Peyer's patch (tissue), 4 donors: ENCODE measurements around the gene MORN3. TPM values are rescaled to one million over a fixed set of nuclear protein-coding genes. Genes with fewer than 3 reads are reported as not detected.
"Not testable (repeated sequence)": the region's sequence is repeated elsewhere in the genome, so short reads cannot be mapped to it uniquely, and the experiment has no call there.

Experiments
- DNase-seq, 3 donors: peaks; one replicate each; pipeline ENCODE4 v3.0.0-alpha.2; 2017 to 2019
- H3K27ac ChIP-seq, 4 donors: fragments of 200-600 bp; sonication (generic); one replicate each; pipeline ENCODE4 v1.5.1; 2016 to 2019
- H3K27me3 ChIP-seq, 2 donors: fragments of 200-600 bp; sonication (generic); one replicate each; pipeline ENCODE4 v1.5.1; 2019
- H3K36me3 ChIP-seq, 3 donors: fragments of 200-600 bp; sonication (generic); one replicate each; pipeline ENCODE4 v1.5.1; 2016 to 2019
- H3K4me1 ChIP-seq, 4 donors: fragments of 200-600 bp; sonication (generic); one replicate each; pipeline ENCODE4 v1.5.1; 2016 to 2019
- H3K4me3 ChIP-seq, 4 donors: fragments of 200-600 bp; sonication (generic); 1 replicate in 3 of 4; 2 replicates in 1 of 4; pipeline ENCODE4 v1.5.1; 2016 to 2019; ENCODE audit warnings: mild to moderate bottlenecking in 1 of 4
- H3K9me3 ChIP-seq, 4 donors: fragments of 200-600 bp; sonication (generic); one replicate each; pipeline ENCODE4 v1.5.1; 2016 to 2019; ENCODE audit warnings: mild to moderate bottlenecking in 1 of 4
- CTCF ChIP-seq, 6 experiments: fragments of 450-650 bp in 4 of 6; fragments of 200-600 bp in 2 of 6; sonication (generic) in 1 of 6; IDR thresholded peaks; one replicate each; pipeline ENCODE4 v1.5.1; 2017 to 2019; ENCODE audit warnings: antibody characterized with exemption in 6 of 6, mild to moderate bottlenecking in 3 of 6, moderate library complexity in 1 of 6
- POLR2A ChIP-seq, 2 donors: fragments of 450-650 bp; IDR thresholded peaks; one replicate each; pipeline ENCODE4 v1.5.1; 2017; ENCODE audit warnings: antibody characterized with exemption in 2 of 2, mild to moderate bottlenecking in 2 of 2, moderate library complexity in 2 of 2
- total RNA-seq, 4 donors: library from RNA; depleted of rRNA; stranded (reverse); fragments of >200 nt; gene quantifications; one replicate each; pipeline ENCODE4 v1.1.0, GENCODE V29; 2016

Gene MORN3
- not detected for total RNA-seq

GRCh38 chr12:121669521-121669900, at the start of gene MORN3:
TSS of gene MORN3 (minus strand) at chr12:121669654. CDS start at chr12:121669483, 171 bp downstream.
- Histone ChIP-seq H3K4me3 (no peak within 1 kb of the TSS), H3K27ac (no peak within 1 kb of the TSS), H3K27me3 (no peaks in the 10 kb centered on the region), H3K4me1 (peaks cover 0 to 13% (median 0%) of the 10 kb centered on the region in 4 donors), H3K36me3 (no peaks in the 10 kb centered on the region), H3K9me3 (no peaks in the 10 kb centered on the region)
- TF ChIP-seq CTCF (IDR thresholded peaks at IDR 0.05) (no peak), POLR2A (IDR thresholded peaks at IDR 0.05) (no peak)
- no peak for DNase-seq

- Histone ChIP-seq H3K27me3 (no peaks in the 10 kb centered on the region), H3K36me3 (no peaks in the 10 kb centered on the region), H3K9me3 (no peaks in the 10 kb centered on the region), H3K27ac (no peak overlapping the region), H3K4me1 (peaks cover 0 to 4% (median 0%) of the 10 kb centered on the region in 4 donors), H3K4me3 (no peak overlapping the region)
- no peak for TF ChIP-seq CTCF (IDR thresholded peaks at IDR 0.05)
- no peak for TF ChIP-seq POLR2A (IDR thresholded peaks at IDR 0.05)
- DNase-seq: no peak
These were observed 49.3 kb upstream of the MORN3 start for GRCh38 chr12:121718653-121719239.

- Histone ChIP-seq H3K27ac (no peak overlapping the region), H3K4me3 (no peak overlapping the region), H3K36me3 (no peaks in the 10 kb centered on the region), H3K9me3 (no peaks in the 10 kb centered on the region), H3K4me1 (peaks cover 0 to 12% (median 4%) of the 10 kb centered on the region in 4 donors), H3K27me3 (no peaks in the 10 kb centered on the region)
- no peak for TF ChIP-seq CTCF (IDR thresholded peaks at IDR 0.05)
- no peak for TF ChIP-seq POLR2A (IDR thresholded peaks at IDR 0.05)
- no peak for DNase-seq
These were observed 47.7 kb upstream of the MORN3 start for GRCh38 chr12:121717041-121717699.

- H3K27ac ChIP-seq: no peak overlapping the region
- H3K4me1 ChIP-seq: peaks cover 0 to 12% (median 4%) of the 10 kb centered on the region in 4 donors
- H3K27me3 ChIP-seq: no peaks in the 10 kb centered on the region
- no peak for DNase-seq
- no peaks in the 10 kb centered on the region for H3K9me3 ChIP-seq
- no peak for TF ChIP-seq POLR2A (IDR thresholded peaks at IDR 0.05)
- no peak for TF ChIP-seq CTCF (IDR thresholded peaks at IDR 0.05)
- no peaks in the 10 kb centered on the region for H3K36me3 ChIP-seq
- no peak overlapping the region for H3K4me3 ChIP-seq
These were observed 46.5 kb upstream of the MORN3 start for GRCh38 chr12:121715862-121716435.

- H3K27me3 ChIP-seq, H3K27ac ChIP-seq, H3K4me3 ChIP-seq, H3K9me3 ChIP-seq, DNase-seq, H3K36me3 ChIP-seq: not testable (repeated sequence)
- peaks cover 0 to 12% (median 4%) of the 10 kb centered on the region in 4 donors for H3K4me1 ChIP-seq
These were observed 45.6 kb upstream of the MORN3 start for GRCh38 chr12:121715055-121715454.

- no peaks in the 10 kb centered on the region for H3K27me3 ChIP-seq
- H3K27ac ChIP-seq: no peak overlapping the region
- no peaks in the 10 kb centered on the region for H3K36me3 ChIP-seq
- peak overlapping the region in 2 of 4 donors; percentile 89 to 96 for H3K4me3 ChIP-seq
- no peak for DNase-seq
- no peaks in the 10 kb centered on the region for H3K9me3 ChIP-seq
- no peak for TF ChIP-seq POLR2A (IDR thresholded peaks at IDR 0.05)
- no peak for TF ChIP-seq CTCF (IDR thresholded peaks at IDR 0.05)
- peaks cover 0 to 12% (median 4%) of the 10 kb centered on the region in 4 donors for H3K4me1 ChIP-seq
These were observed 44.3 kb upstream of the MORN3 start for GRCh38 chr12:121713793-121714192.
